DMS114 treated with DMSO at 0.1 percent for 48 hours (cell line): ENCODE data around the gene AP3M1.

Experiments
- DNase-seq: peaks from one replicate; lab custom pipeline; 2025; ENCODE audit not compliant: unreplicated experiment; lab: John Stamatoyannopoulos, UW

AP3M1 gene

GRCh38 chr10:74081192-74081803 lies 69.3 kb downstream of the AP3M1 start:
- peak; percentile 65 for DNase-seq

- no peak for DNase-seq
Measured at GRCh38 chr10:74079936-74080590, 70.6 kb downstream of the AP3M1 start.

GRCh38 chr10:74079028-74079935 lies 71.3 kb downstream of the AP3M1 start:
- DNase-seq = no peak

GRCh38 chr10:74078037-74078436 lies 72.6 kb downstream of the AP3M1 start:
- DNase-seq = no peak

- no peak for DNase-seq
Measured at GRCh38 chr10:74077416-74077815, 73.2 kb downstream of the AP3M1 start.

- DNase-seq = no peak
Measured at GRCh38 chr10:74076961-74077360, 73.7 kb downstream of the AP3M1 start.

GRCh38 chr10:74075906-74076305 lies 74.7 kb downstream of the AP3M1 start:
- no peak for DNase-seq

- DNase-seq = no peak
Measured at GRCh38 chr10:74072503-74072902, 78.1 kb downstream of the AP3M1 start.

- no peak for DNase-seq
Measured at GRCh38 chr10:74071157-74071556, 79.5 kb downstream of the AP3M1 start.
